ENCODE data around the gene ERI3.

DNA sequence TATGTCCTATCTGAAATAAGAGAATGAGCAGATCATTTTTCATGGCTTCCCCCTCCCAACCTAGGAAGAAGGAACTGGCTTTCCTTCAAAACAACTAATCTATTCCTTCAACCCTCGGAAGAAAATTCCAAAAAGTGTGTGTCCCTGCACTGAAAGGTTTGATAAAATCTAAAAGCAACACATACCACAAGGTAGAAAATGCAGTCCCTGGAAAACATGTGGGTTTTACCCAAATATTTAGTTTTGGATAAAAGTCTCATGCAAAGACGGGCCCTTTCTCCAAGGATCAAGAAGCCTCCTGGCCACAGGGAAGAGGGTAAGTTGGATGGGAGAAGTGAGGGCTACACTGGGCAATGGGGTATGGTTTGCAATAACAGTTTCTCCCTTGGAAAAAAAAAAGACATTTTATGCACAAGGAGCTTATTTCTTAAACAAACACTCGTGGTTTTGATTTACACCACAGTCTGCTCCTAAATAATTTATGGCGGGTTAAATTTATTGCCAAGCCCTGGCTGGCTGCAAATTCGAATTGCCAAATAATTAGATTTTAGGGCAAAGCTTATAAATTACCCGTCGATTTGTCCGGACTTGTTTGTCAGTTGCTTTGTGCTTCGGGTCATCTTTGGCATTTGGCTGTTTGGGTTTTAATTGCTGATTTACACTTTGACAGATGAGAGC is 28.9 kb downstream of the ERI3 start:
- TF ChIP-seq POLR2AphosphoS5 (IDR thresholded peaks at IDR 0.05; ENCODE audit: low read depth, low read length): no peak
- no peak for TF ChIP-seq POLR2A (IDR thresholded peaks at IDR 0.05; ENCODE audit: low read depth, low read length)

Measured in GM12892 (cell line).